NT2/D1 (cell line): ENCODE measurements around the gene ABCB8.

Source experiments
- DNase-seq: peaks from one replicate; pipeline ENCODE4 v3.0.0-alpha.2; 2011; ENCODE audit warnings: low read depth, low spot score
- H3K27me3 ChIP-seq: 2 replicates; pipeline ENCODE4 v1.6.0; 2011; ENCODE audit warnings: mild to moderate bottlenecking; ENCODE audit not compliant: insufficient read length, insufficient read depth
- H3K36me3 ChIP-seq: 2 replicates; pipeline ENCODE4 v1.6.1; 2011; ENCODE audit warnings: mild to moderate bottlenecking, low read length, mixed read lengths; ENCODE audit not compliant: insufficient read depth, insufficient read length
- H3K4me1 ChIP-seq: 2 replicates; pipeline ENCODE4 v1.5.1; 2011; ENCODE audit not compliant: insufficient read depth, insufficient read length
- H3K4me3 ChIP-seq: 2 replicates; pipeline ENCODE4 v1.5.1; 2011; ENCODE audit warnings: low read depth; ENCODE audit not compliant: insufficient read length
- H3K9ac ChIP-seq: 2 replicates; pipeline ENCODE4 v1.6.0; 2011; ENCODE audit warnings: low read depth; ENCODE audit not compliant: insufficient read length
- H3K9me3 ChIP-seq: 2 replicates; pipeline ENCODE4 v1.5.1; 2011; ENCODE audit warnings: mild to moderate bottlenecking, low read length; ENCODE audit not compliant: insufficient read depth
- SUZ12 ChIP-seq: IDR thresholded peaks from 2 replicates; pipeline ENCODE4 v1.6.1; 2011; ENCODE audit not compliant: insufficient read length, insufficient read depth; ENCODE audit errors: extremely low read depth
- YY1 ChIP-seq: IDR thresholded peaks from 2 replicates; pipeline ENCODE4 v1.6.1; 2011; ENCODE audit not compliant: insufficient read length, insufficient read depth
- ZNF274 ChIP-seq: IDR thresholded peaks from 2 replicates; pipeline ENCODE4 v1.6.1; 2011; ENCODE audit warnings: mild to moderate bottlenecking, low read depth, low read length

Gene ABCB8

GRCh38 chr7:151077705-151078232 is 49.5 kb downstream of the ABCB8 start:
- peak overlapping the region; percentile 50 for H3K9ac ChIP-seq
- TF ChIP-seq ZNF274 (no peak), SUZ12 (no peak), YY1 (no peak)
- no peak for DNase-seq
- no peaks in the 10 kb centered on the region for H3K9me3 ChIP-seq
- H3K27me3 ChIP-seq: no peaks in the 10 kb centered on the region
- H3K4me1 ChIP-seq: peaks cover 19% of the 10 kb centered on the region
- H3K36me3 ChIP-seq: peaks cover 53% of the 10 kb centered on the region
- H3K4me3 ChIP-seq: no peak overlapping the region

GRCh38 chr7:151078233-151079040 is 50.2 kb downstream of the ABCB8 start:
- Histone ChIP-seq H3K9me3 (no peaks in the 10 kb centered on the region), H3K36me3 (peaks cover 51% of the 10 kb centered on the region), H3K4me3 (no peak overlapping the region), H3K4me1 (peaks cover 19% of the 10 kb centered on the region), H3K27me3 (no peaks in the 10 kb centered on the region), H3K9ac (peak overlapping the region; percentile 50)
- TF ChIP-seq ZNF274 (no peak), YY1 (no peak), SUZ12 (no peak)
- DNase-seq: no peak

GRCh38 chr7:151079199-151079910 is 51.1 kb downstream of the ABCB8 start:
- Histone ChIP-seq H3K27me3 (peaks cover 8% of the 10 kb centered on the region), H3K36me3 (peaks cover 41% of the 10 kb centered on the region), H3K4me1 (peaks cover 19% of the 10 kb centered on the region), H3K9ac (peak overlapping the region; percentile 97), H3K4me3 (peak overlapping the region; percentile 88), H3K9me3 (no peaks in the 10 kb centered on the region)
- DNase-seq: no peak
- TF ChIP-seq YY1: no peak
- no peak for TF ChIP-seq ZNF274
- TF ChIP-seq SUZ12: no peak

- Histone ChIP-seq H3K27me3 (peaks cover 11% of the 10 kb centered on the region), H3K36me3 (peaks cover 34% of the 10 kb centered on the region), H3K4me3 (peak overlapping the region; percentile 88), H3K9me3 (no peaks in the 10 kb centered on the region), H3K4me1 (peaks cover 19% of the 10 kb centered on the region), H3K9ac (peak overlapping the region; percentile 97)
- DNase-seq: no peak
- TF ChIP-seq ZNF274 (no peak), SUZ12 (no peak), YY1 (no peak)
Observed at GRCh38 chr7:151080067-151080521, 51.8 kb downstream of the ABCB8 start.

- DNase-seq: no peak
- Histone ChIP-seq H3K9me3 (no peaks in the 10 kb centered on the region), H3K4me1 (peaks cover 20% of the 10 kb centered on the region), H3K27me3 (peaks cover 11% of the 10 kb centered on the region), H3K9ac (peak within 1 kb of the TSS; percentile 97), H3K4me3 (peak within 1 kb of the TSS; percentile 88), H3K36me3 (peaks cover 28% of the 10 kb centered on the region)
- no peak for TF ChIP-seq ZNF274
- peak; percentile 84 for TF ChIP-seq YY1
- no peak for TF ChIP-seq SUZ12
Observed at GRCh38 chr7:151080522-151081169, 52.4 kb downstream of the ABCB8 start, which contains the start of gene FASTK. FASTK (minus strand) TSS chr7:151080809; CDS start chr7:151080766, 43 bp downstream.

- peaks cover 21% of the 10 kb centered on the region for H3K36me3 ChIP-seq
Observed at GRCh38 chr7:151081170-151082101, 53.2 kb downstream of the ABCB8 start.

More at GRCh38 chr7:151081170-151082101, 53.2 kb downstream of the ABCB8 start:
- H3K27me3 ChIP-seq: peaks cover 11% of the 10 kb centered on the region
- no peak for DNase-seq
- H3K4me3 ChIP-seq: peak overlapping the region; percentile 28
- peak overlapping the region; percentile 97 for H3K9ac ChIP-seq
- no peaks in the 10 kb centered on the region for H3K9me3 ChIP-seq
- H3K4me1 ChIP-seq: peaks cover 16% of the 10 kb centered on the region
- TF ChIP-seq YY1 (no peak), SUZ12 (no peak), ZNF274 (no peak)
